HG03103 (cell line): Measurements from ENCODE around the gene CPSF4L.
"Not testable (repeated sequence)": the region's sequence is repeated elsewhere in the genome, so short reads cannot be mapped to it uniquely, and the experiment has no call there.

ENCODE experiments used
- ATAC-seq: cut with Tn5 transposase; IDR thresholded peaks from one replicate; pipeline ENCODE4 v1.9.1; 2021; ENCODE audit warnings: low read depth; ENCODE audit not compliant: unreplicated experiment

CPSF4L gene

GRCh38 chr17:73269791-73270190, 8.1 kb upstream of the CPSF4L start:
- ATAC-seq = no peak

- ATAC-seq = no peak
Observed at GRCh38 chr17:73269329-73269615, 7.6 kb upstream of the CPSF4L start.

- no peak for ATAC-seq
Observed at GRCh38 chr17:73268582-73269328, 7.1 kb upstream of the CPSF4L start.

DNA sequence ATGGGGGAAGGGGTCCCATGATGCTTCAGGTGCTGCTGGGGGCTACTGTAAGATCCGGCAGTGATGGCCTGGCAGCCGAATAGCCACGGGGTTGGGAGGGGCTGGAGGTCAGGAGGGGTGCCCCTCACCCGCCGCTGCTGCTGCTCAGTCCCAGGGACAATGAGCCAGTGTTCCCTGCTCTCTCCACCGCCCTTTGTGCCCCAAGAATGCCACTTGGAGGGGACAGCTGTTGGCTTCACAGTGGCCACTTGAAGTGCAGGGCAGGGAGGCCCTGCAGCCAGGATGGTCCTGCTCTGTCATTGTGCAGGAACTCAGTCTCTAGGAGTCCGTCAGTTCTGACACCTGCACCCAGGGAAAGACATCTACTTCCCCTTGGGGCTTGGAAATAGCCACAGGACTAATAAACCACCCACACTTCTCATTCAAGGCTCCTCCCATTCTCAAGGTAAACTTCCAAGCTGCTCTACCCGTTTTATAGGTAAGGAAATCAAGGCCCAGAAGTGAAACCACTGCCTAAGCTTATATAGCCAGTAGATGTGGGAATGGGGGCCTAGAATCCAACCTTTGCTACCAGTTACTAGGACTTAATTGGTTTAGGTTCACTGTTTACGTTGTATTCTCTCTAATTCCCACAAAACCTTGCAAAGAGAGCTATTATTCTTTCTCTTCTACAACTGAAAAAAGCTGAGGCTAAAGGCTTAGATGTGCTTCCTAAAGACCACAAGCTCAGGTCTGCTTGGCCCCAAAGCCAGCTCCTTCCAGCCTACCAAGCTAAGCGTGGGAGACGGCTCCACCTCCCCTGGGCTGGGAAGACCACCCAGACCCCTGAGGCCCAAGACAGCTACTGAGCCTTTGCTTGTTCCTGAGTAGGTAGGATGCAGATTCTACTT, 6.2 kb upstream of the CPSF4L start:
- no peak for ATAC-seq

DNA sequence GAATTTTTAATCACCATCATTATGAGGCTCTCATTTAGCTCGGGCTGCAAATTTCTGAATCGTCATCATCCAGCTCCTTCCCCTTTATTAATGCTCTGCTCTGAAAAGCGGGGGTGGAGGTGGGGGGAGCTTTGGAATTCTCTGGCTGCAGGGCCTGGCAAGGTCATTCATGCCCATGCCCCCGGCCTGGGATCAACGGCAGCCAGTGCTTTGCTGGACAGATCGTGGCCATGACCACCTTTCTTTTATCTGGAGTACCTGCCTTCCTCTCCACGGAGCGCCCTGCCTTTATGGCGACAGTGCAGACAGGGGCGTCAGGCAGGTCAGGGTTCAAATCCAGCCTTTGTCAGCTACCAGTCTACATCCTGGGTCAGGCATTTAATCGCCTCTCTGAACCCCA, 5.1 kb upstream of the CPSF4L start:
- no peak for ATAC-seq

DNA sequence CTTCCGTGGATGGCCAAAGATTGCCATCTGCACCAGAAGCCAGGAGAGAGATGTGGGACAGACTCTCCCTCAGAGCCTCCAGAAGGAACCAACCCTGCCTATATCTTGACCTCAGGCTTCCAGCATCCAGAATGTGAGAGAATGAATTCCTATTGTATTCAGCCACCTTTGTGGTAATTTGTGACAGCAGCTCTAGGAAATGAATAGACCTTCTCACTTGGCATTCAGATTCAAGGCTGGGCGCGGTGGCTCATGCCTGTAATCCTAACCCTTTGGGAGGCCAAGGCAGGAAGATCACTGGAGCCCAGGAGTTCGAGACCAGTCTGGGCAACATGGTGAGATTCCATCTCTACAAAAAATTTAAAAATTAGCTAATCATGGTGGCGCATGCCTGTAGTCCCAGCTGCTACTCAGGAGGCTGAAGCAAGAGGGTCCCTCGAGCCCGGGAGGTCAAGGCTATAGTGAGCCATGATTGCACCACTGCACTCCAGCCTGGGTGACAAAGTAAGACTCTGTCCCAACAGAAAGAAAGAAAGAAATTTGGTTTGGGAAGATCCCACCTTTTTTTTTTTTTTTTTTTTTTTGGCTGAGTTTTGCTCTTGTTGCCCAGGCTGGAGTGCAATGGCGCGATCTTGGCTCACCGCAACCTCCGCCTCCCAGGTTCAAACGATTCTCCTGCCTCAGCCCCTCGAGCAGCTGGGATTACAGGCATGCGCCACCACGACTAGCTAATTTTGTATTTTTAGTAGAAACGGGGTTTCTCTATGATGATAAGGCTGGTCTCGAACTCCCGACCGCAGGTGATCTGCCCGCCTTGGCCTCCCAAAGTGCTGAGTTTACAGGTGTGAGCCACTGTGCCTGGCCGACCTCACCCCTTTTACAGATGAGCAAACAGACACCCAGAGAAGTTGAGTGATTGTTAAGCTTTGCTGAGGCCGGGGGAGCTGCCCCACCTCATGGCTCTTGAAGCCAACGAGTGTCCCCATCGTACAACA, 4.3 kb upstream of the CPSF4L start:
- no peak for ATAC-seq

DNA sequence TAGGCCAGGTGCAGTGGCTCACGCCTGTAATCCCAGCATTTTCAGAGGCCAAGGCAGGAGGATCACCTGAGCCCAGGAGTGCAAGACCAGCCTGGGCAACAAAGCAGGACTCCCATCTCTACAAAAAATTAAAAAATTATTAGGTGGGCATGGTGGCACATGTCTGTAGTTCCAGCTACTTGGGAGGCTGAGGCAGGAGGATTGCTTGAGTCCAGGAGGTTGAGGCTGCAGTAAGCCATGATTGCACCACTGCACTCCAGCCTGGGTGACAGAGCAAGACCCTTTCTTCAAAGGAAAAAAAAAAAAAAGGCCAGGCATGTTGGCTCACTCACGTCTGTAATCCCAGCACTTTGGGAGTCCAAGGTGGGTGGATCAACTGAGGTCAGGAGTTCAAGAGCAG, 2.8 kb upstream of the CPSF4L start:
- not testable (repeated sequence) for ATAC-seq

GRCh38 chr17:73262676-73263642, 1.3 kb upstream of the CPSF4L start:
- no peak for ATAC-seq

GRCh38 chr17:73261952-73262675, 434 bp upstream of the CPSF4L start:
- ATAC-seq = no peak

DNA sequence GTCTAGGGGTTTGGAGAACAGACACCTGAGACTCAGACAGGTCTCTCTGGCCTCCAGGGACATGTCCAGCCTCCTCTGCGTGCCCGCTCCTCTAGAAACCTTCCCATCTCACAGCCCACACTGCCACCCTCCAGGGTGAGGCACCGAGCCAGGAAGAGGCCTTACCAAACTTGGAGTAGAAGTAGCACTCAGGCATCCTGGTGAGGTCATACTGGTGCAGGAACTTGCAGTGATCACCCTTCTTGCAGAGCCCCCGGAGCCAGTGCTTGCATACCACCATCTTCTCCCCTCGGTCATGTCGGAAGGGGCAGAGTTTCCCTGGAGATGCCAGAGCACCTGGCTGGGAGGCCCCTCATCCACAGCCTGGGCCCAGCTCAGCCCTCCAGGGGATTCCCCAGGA, 4.2 kb downstream of the CPSF4L start:
- ATAC-seq = no peak

- ATAC-seq = no peak
Observed at GRCh38 chr17:73256220-73256619, 5.5 kb downstream of the CPSF4L start.

- ATAC-seq = no peak
Observed at GRCh38 chr17:73255671-73256181, 6.0 kb downstream of the CPSF4L start.

DNA sequence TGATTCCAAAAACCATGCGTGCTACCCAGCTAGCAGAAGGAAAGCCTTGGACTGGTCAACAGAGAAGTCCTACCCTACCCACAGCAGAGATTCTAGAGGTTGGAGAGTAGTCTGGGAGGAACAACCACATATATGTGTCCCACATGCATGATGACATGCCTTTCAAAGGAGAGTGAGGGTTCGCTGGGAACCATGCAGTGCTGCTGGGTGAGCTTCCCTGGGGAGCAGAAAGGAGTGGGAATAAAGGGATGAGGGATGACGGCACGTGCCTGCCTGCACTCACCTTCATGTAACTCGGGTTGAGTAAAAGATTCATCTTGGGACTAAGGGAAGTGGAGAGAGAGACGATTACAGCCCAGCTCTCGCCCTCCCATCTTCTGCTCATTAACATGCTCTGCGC, 9.8 kb downstream of the CPSF4L start:
- no peak for ATAC-seq

GRCh38 chr17:73250851-73251640, 10.6 kb downstream of the CPSF4L start:
- no peak for ATAC-seq

GRCh38 chr17:73249700-73250099, 12.0 kb downstream of the CPSF4L start:
- ATAC-seq = no peak

DNA sequence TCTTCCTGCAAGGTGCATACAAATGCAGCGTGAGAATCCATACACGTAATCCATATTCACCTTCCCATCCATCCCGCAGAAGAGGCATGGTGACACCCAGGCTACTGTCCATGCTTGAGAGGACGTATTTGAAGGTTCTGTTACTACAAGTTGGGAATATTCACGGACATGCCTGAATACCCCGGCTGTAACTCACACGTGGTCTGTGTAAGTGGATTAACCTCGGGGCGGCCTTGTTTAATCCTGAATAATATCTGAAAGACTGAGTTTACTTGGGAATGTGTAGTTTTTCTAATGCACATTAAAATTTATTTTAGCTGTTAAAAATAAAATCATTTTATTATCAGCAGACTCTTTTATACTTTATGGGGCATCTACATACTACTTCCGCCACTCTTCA, 13.1 kb downstream of the CPSF4L start:
- no peak for ATAC-seq

GRCh38 chr17:73247726-73248125, 14.0 kb downstream of the CPSF4L start:
- ATAC-seq = no peak

- ATAC-seq = no peak
Observed at GRCh38 chr17:73240561-73240960, 21.1 kb downstream of the CPSF4L start.
